Lung (tissue), 12 donors: Measurements from ENCODE around the gene NGEF. TPM values are rescaled to one million over a fixed set of nuclear protein-coding genes. Genes with fewer than 3 reads are reported as not detected.
"Not testable (repeated sequence)": the region's sequence is repeated elsewhere in the genome, so short reads cannot be mapped to it uniquely, and the experiment has no call there.

Experiments
- ATAC-seq: fragments of 200-7000 bp; cut with Tn5 transposase; one replicate; pipeline ENCODE4 v1.9.1; 2020; ENCODE audit warnings: moderate number of reproducible peaks; ENCODE audit not compliant: insufficient read depth, low FRiP score
- DNase-seq, 3 donors: peaks; one replicate each; pipeline ENCODE4 v3.0.0-alpha.2; 2013 to 2017
- H3K27ac ChIP-seq, 2 donors: one replicate each; pipeline ENCODE4 v1.5.1; 2013; ENCODE audit warnings: mild to moderate bottlenecking in 2 of 2, moderate library complexity in 2 of 2, control low read depth in 1 of 2, inconsistent platforms in 1 of 2, low read depth in 1 of 2, low read length in 1 of 2
- H3K27me3 ChIP-seq, 3 donors: one replicate each; pipeline ENCODE4 v1.5.1; 2013; ENCODE audit warnings: low read length in 2 of 3; ENCODE audit not compliant: control insufficient read depth in 3 of 3, insufficient read depth in 3 of 3
- H3K36me3 ChIP-seq, 4 donors: one replicate each; pipeline ENCODE4 v1.5.1; 2013; ENCODE audit warnings: low read length in 4 of 4, mild to moderate bottlenecking in 1 of 4, moderate library complexity in 1 of 4; ENCODE audit not compliant: control insufficient read depth in 4 of 4, insufficient read depth in 4 of 4
- H3K4me1 ChIP-seq, 5 donors: one replicate each; pipeline ENCODE4 v1.5.1; 2013; ENCODE audit warnings: low read length in 5 of 5, mild to moderate bottlenecking in 2 of 5, moderate library complexity in 1 of 5; ENCODE audit not compliant: control insufficient read depth in 5 of 5, insufficient read depth in 5 of 5
- H3K4me3 ChIP-seq: one replicate; pipeline ENCODE4 v1.5.1; 2013; ENCODE audit warnings: mild to moderate bottlenecking, control low read depth, moderate library complexity
- H3K9ac ChIP-seq, 2 donors: one replicate each; pipeline ENCODE4 v1.5.1; 2013; ENCODE audit warnings: low read length in 2 of 2, control low read depth in 1 of 2; ENCODE audit not compliant: insufficient read depth in 1 of 2
- H3K9me3 ChIP-seq, 4 donors: one replicate each; pipeline ENCODE4 v1.5.1; 2013; ENCODE audit warnings: low read length in 3 of 4, mild to moderate bottlenecking in 1 of 4, moderate library complexity in 1 of 4; ENCODE audit not compliant: control insufficient read depth in 4 of 4, insufficient read depth in 3 of 4
- CTCF ChIP-seq: IDR thresholded peaks from 2 replicates; pipeline ENCODE4 v1.5.1; 2012; ENCODE audit warnings: mild to moderate bottlenecking; ENCODE audit errors: control extremely low read depth, extremely low read depth
- WGBS, 2 donors: extraction: QIAGEN DNeasy Blood & Tissue Kit; methylation state at CpG; one replicate each; pipeline ENCODE4 v1.1.7; 2013; 5-methylcytosine and 5-hydroxymethylcytosine counted together
- polyA plus RNA-seq, 2 donors: library from polyadenylated mRNA; stranded (reverse); fragments of 200-250 nt; gene quantifications; one replicate each; pipeline ENCODE4 v1.2.1, GENCODE V29; 2013
- total RNA-seq, 2 donors: library from RNA; depleted of rRNA in 1 of 2; stranded (reverse); fragments of >200 nt in 1 of 2; gene quantifications; one replicate each; pipeline ENCODE4 v1.2.1, GENCODE V29; 2014 to 2021
- donor health status: control.
- donor health status: control.
- donor health status: Bipolar disorder and iron deficiency.
- donor health status: healthy.
- donor health status: DM: yes; HTN: yes; CAD: no.

The NGEF gene
- total and polyA plus RNA-seq, 4 donors, result 0.35 to 2.4 (median 1.5) TPM

DNA sequence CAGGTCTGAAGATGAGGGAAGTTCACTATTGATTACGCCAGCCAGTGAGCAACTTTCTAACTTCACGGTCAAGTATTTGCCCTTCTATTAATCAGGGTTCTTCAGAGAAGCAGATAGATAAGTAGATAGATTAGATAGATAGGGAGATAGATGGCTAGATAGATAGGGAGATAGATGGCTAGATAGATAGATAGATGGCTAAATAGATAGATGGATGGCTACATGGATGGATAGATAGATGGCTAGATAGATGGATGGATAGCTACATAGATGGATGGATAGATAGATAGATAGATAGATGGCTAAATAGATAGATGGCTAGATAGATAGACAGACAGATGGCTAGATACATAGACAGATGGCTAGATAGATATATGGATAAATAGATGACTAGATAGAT lies 42.3 kb upstream of the NGEF start:
- no peak for TF ChIP-seq CTCF
- 94 to 95% methylated on average over 2 of the region's 2 CpGs for WGBS, 2 donors
- no peak for ATAC-seq
- Histone ChIP-seq H3K9me3 (no peaks in the 10 kb centered on the region), H3K9ac (no peak overlapping the region), H3K27me3 (peaks cover 0 to 3% (median 0%) of the 10 kb centered on the region in 3 donors), H3K4me3 (no peak overlapping the region), H3K27ac (no peak overlapping the region), H3K4me1 (peaks cover 0 to 11% (median 4%) of the 10 kb centered on the region in 5 donors), H3K36me3 (no peaks in the 10 kb centered on the region)
- DNase-seq, result no peak

- peak; percentile 48 to 51 (median 50) for DNase-seq
- Histone ChIP-seq H3K4me3 (no peak overlapping the region), H3K9me3 (no peaks in the 10 kb centered on the region), H3K27ac (no peak overlapping the region), H3K9ac (no peak overlapping the region), H3K27me3 (peaks cover 0 to 3% (median 0%) of the 10 kb centered on the region in 3 donors), H3K4me1 (peaks cover 0 to 5% (median 3%) of the 10 kb centered on the region in 5 donors), H3K36me3 (no peaks in the 10 kb centered on the region)
- WGBS, 2 donors, result 30 to 36% methylated on average over 22 of the region's 22 CpGs
- no peak for ATAC-seq
- peak; percentile 69 for TF ChIP-seq CTCF
Observed at GRCh38 chr2:233053928-233054784, 41.1 kb upstream of the NGEF start.

GRCh38 chr2:233052517-233052916 lies 39.5 kb upstream of the NGEF start:
- H3K4me3 ChIP-seq, H3K27ac ChIP-seq, H3K27me3 ChIP-seq, H3K4me1 ChIP-seq, H3K9me3 ChIP-seq, ATAC-seq, H3K9ac ChIP-seq, H3K36me3 ChIP-seq, DNase-seq: not testable (repeated sequence)
- 97 to 98% methylated on average over 4 of the region's 4 CpGs for WGBS, 2 donors

GRCh38 chr2:233051241-233052149 lies 38.4 kb upstream of the NGEF start:
- TF ChIP-seq CTCF, result no peak
- H3K36me3 ChIP-seq, result no peaks in the 10 kb centered on the region
- no peak overlapping the region for H3K27ac ChIP-seq
- 42 to 46% methylated on average over 24 of the region's 24 CpGs for WGBS, 2 donors
- peaks cover 0 to 5% (median 3%) of the 10 kb centered on the region in 5 donors for H3K4me1 ChIP-seq
- H3K9me3 ChIP-seq, result no peaks in the 10 kb centered on the region
- ATAC-seq (peak; percentile 55), DNase-seq (peak; percentile 26 to 57 (median 34))
- peaks cover 0 to 3% (median 0%) of the 10 kb centered on the region in 3 donors for H3K27me3 ChIP-seq
- H3K4me3 ChIP-seq, result no peak overlapping the region
- H3K9ac ChIP-seq, result no peak overlapping the region
